Pulmonary artery endothelial cell (primary cell): ENCODE measurements around the gene TMEM158. TPM values are rescaled to one million over a fixed set of nuclear protein-coding genes. Genes with fewer than 3 reads are reported as not detected.
A peak's percentile ranks its signal among the peaks of the same experiment; 100 is the strongest.

Experiments used
- DNase-seq: peaks from one replicate; pipeline ENCODE4 v3.0.0-alpha.2; 2011; ENCODE audit warnings: low read depth, low spot score
- total RNA-seq: library from RNA; depleted of rRNA; stranded (reverse); fragments of >200 nt; gene quantifications from 2 replicates; pipeline ENCODE4 v1.2.3, GENCODE V29; 2014

TMEM158 gene
- total RNA-seq, 1 donor from 2014 or later, result 6.3 TPM

GRCh38 chr3:45234250-45234649 is 8.2 kb upstream of the TMEM158 start:
- no peak for DNase-seq

DNA sequence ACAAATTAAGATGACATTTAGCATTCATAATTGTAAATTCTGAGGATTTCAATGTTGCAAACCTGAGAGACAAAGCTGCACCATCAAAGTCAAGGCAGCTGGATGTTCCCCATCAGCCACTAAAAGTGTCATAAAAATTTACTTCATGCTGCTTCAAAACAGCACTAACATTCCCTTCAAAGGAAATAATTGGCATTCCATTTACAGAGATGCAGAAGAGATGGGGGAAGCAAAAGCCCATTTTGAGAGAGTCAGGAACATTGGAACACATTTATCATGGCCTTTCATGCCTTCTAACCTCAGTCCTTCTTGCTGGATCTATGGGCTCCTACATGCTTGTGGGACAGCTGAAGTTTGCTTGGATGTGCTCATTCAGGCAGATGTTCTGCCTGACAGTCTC is 6.4 kb upstream of the TMEM158 start:
- DNase-seq, result no peak

GRCh38 chr3:45227946-45228345 is 1.9 kb upstream of the TMEM158 start:
- DNase-seq, result no peak

GRCh38 chr3:45227071-45227820 is 1.2 kb upstream of the TMEM158 start:
- no peak for DNase-seq

GRCh38 chr3:45225465-45226205 is 452 bp downstream of the TMEM158 start:
- no peak for DNase-seq

- peak; percentile 27 for DNase-seq
These were observed 1.1 kb downstream of the TMEM158 start for GRCh38 chr3:45224824-45225464.

DNA sequence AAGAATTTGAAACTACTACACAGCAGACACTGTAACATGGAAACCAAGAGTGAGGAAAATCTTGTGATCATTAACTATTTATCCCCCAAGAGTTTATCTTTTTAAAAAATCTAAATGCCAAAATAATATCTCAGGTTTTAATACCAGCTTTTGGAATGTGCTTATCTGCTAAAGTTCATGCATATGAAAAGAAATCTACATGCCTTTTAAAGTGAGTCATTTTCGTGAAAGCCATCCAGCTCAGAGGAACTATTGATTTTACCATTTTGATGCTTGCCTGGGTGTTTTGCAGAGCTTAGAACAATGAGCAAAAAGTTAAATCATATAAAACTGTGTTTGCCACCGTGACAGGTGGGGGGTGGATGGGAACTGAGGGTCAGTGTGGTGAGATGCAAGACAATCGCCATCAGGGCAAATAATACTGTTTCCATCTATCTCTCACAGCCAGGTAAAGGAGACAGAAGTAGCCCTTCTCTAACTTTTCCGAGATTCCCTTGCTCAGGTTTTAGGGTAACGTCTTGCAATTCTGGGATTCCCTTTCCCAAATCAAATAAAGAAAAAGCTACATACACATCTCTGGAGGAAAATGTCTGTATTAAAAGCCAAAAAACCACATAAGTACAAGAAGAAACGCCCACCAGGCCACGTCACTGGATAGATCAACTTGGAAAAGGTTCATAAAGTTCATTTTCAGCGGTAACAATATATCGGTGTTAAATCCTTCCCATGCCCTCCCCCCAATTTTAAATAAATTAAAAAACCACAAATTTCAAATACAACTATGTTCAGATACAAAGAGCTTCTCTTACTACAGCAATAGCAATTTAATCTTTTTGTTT is 2.0 kb downstream of the TMEM158 start:
- no peak for DNase-seq

GRCh38 chr3:45219694-45220093 is 6.4 kb downstream of the TMEM158 start:
- DNase-seq, result no peak

- DNase-seq, result no peak
These were observed 7.3 kb downstream of the TMEM158 start for GRCh38 chr3:45218578-45219390.

DNA sequence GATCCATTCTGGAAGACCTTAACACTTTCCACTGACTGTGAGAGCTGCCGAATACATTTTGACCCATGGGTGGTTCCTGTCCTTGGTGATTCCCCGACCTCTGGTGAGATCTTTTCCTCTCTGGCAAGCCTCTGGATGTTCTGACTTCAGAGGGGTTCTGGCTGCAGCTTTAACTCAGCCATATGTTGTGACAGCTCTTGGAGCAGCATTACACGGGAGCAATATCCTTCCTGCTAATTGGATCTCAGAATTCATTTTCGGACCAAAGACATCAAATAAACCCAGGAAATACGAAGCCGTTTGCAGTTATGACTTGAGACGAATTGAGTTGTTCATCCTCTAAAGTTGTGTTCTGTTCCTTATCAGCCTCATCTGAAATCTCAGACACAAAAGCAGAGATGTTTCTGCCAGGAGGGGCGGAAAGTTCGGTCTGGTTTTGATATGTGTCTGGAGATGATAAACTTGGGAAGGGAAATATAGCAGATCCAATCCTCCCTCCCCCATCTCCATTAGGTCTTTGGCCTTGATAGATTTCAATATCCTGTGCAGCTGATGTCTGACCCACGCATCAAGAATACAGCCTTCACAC is 10.0 kb downstream of the TMEM158 start:
- DNase-seq, result no peak

GRCh38 chr3:45215466-45215865 is 10.6 kb downstream of the TMEM158 start:
- DNase-seq, result no peak

GRCh38 chr3:45214061-45214680 is 11.9 kb downstream of the TMEM158 start:
- no peak for DNase-seq

DNA sequence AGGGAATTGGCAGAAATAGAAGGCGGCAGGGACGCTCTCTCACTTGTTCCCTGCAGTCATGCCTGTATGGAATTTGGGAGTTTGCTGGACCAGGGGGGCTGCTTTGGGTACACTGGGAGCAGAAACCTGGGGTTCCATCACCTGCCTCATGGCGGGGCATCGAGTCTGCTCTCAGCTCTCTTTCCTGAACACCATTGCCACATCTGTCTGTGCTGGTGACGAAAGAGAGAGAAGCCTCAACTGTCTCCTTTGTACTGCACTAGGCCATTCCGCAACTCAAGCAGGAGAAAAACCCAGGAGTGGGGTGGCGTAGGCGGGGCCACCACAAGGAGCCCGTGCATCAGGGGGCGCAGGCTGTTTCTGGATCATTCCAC is 14.0 kb downstream of the TMEM158 start:
- no peak for DNase-seq

- DNase-seq, result no peak
These were observed 14.5 kb downstream of the TMEM158 start for GRCh38 chr3:45211466-45212094.

DNA sequence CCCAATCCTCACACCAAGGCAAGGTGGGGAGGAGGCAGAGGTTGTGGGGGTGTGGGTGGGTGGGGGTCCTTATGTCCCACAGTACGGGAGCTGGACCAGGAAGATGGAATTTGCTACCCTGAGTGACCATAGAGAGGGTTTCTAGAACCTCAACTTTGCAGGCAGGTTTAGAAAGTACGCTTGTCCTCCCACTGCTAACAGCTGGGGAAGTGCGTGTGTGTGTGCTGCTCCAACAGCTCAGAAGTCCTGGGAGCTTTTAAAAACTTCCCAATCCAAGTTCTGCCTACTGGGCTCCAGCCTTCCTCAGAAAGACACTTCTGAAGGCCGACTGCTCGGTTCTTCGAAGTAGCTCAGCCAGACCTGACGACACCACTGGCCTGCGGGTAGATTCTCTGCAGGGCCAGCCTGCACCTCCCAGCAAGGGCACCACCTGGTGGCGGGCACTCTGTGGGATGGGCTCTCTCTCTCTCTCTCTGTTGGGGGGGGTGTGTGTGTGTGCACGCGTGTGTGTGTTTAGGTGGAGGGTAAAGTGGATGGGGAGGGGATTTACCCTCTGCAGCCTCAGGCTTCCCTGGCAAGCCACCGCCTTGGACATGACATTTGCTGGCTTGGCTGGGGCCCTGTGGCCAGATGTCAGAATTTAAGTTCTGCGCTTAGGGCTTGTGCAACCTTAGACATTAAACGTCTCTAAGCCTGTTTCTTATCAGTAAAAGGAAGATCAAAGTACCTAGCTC is 15.6 kb downstream of the TMEM158 start:
- no peak for DNase-seq

DNA sequence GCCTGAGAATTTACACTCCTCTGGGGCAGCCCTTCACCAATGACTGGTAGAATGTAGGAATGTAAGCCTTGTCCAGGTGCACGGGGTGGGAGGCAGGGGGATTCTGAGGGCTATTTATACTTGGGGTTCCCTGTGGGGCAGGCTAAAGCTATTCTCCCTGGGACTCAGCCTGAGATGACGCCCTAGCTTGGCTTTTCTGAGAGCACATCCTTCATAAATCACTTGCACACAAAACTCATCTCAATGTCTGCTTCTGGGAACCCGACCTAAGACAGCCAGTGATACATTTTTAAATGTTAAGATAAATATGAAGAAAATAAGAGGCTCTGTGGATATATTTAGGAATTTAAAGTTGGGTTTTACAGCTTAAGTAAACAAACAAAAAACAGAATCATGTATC is 16.6 kb downstream of the TMEM158 start:
- DNase-seq, result no peak

DNA sequence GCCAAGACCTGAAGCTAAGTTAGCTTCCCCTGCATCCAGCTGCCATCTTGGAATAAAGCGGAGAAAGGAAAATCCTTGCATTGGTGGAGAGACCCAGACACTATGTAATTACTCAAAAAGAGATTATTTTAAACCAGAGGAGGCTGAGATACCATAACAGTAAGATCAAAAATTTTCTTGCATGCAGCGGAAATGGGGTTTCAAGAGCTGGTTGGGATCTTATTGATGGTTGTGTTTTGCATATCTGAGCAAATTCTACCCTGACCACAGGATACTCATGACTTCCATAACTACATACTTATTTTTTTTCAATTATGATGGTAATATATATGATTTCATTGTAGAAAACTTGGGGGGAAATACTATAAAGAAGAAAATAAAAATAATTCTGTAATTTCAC is 17.5 kb downstream of the TMEM158 start:
- no peak for DNase-seq

- DNase-seq, result no peak
These were observed 18.6 kb downstream of the TMEM158 start for GRCh38 chr3:45207446-45207845.

- DNase-seq, result no peak
These were observed 21.0 kb downstream of the TMEM158 start for GRCh38 chr3:45205126-45205525.
